ENCODE data around the gene RSPO1.
A peak's percentile ranks its signal among the peaks of the same experiment; 100 is the strongest.
"Not testable (repeated sequence)": the region's sequence is repeated elsewhere in the genome, so short reads cannot be mapped to it uniquely, and the experiment has no call there.

RSPO1 gene

GRCh38 chr1:37595440-37596181 is 39.1 kb downstream of the RSPO1 start, which contains the start of gene GNL2:
Gene GNL2, minus strand, starts transcription at chr1:37595937. Its CDS starts 115 bp downstream, at chr1:37595822.
- no CpG with 5 or more reads among the region's 51 CpGs for WGBS (ENCODE audit: extremely low coverage, insufficient coverage, low lambda C conversion rate)
- Histone ChIP-seq H3K27ac (ENCODE audit: low read depth, low read length) (no peak within 1 kb of the TSS), H3K79me2 (ENCODE audit: control insufficient read depth, insufficient read depth, low read length) (peaks cover 29% of the 10 kb centered on the region), H3K4me3 (ENCODE audit: low read length) (peak within 1 kb of the TSS; percentile 85), H4K8ac (ENCODE audit: low read depth, low read length) (no peak within 1 kb of the TSS), H3K27me3 (ENCODE audit: insufficient read depth, low read length, poor library complexity) (no peaks in the 10 kb centered on the region), H3K4me1 (ENCODE audit: control insufficient read depth, low read depth, low read length) (peaks cover 2% of the 10 kb centered on the region), H3K9ac (ENCODE audit: low read length) (peak within 1 kb of the TSS; percentile 88), H3K4me2 (ENCODE audit: low read length) (peak within 1 kb of the TSS; percentile 55), H4K5ac (ENCODE audit: low read length) (no peak within 1 kb of the TSS), H3K79me1 (ENCODE audit: low read length) (peaks cover 7% of the 10 kb centered on the region), H2BK15ac (replicated peaks; ENCODE audit: low read depth) (no peak within 1 kb of the TSS), H3K56ac (ENCODE audit: low read length) (peak within 1 kb of the TSS; percentile 96), H3K36me3 (ENCODE audit: control insufficient read depth, insufficient read depth, low read length) (peaks cover 3% of the 10 kb centered on the region), H3K4ac (ENCODE audit: low read depth, low read length) (peak within 1 kb of the TSS; percentile 20), H3K23ac (ENCODE audit: low read length) (no peak within 1 kb of the TSS), H3K18ac (ENCODE audit: low read length) (no peak within 1 kb of the TSS), H2BK120ac (ENCODE audit: low read depth, low read length) (no peak within 1 kb of the TSS), H2AK5ac (ENCODE audit: low read length) (no peak within 1 kb of the TSS), H2BK5ac (ENCODE audit: low read length) (no peak within 1 kb of the TSS)
- peak; percentile 98 for DNase-seq

GRCh38 chr1:37593726-37594125 is 41.0 kb downstream of the RSPO1 start:
- H3K56ac ChIP-seq (ENCODE audit: low read length): no peak overlapping the region
- no peak for DNase-seq
- H4K8ac ChIP-seq (ENCODE audit: low read depth, low read length): no peak overlapping the region
- no peak overlapping the region for H3K9ac ChIP-seq (ENCODE audit: low read length)
- no peak overlapping the region for H3K4ac ChIP-seq (ENCODE audit: low read depth, low read length)
- H3K4me3 ChIP-seq (ENCODE audit: low read length): no peak overlapping the region
- H3K79me2 ChIP-seq (ENCODE audit: control insufficient read depth, insufficient read depth, low read length): peaks cover 29% of the 10 kb centered on the region
- H3K4me1 ChIP-seq (ENCODE audit: control insufficient read depth, low read depth, low read length): peaks cover 2% of the 10 kb centered on the region
- H2AK5ac ChIP-seq (ENCODE audit: low read length): no peak overlapping the region
- no peak overlapping the region for H2BK5ac ChIP-seq (ENCODE audit: low read length)
- H3K4me2 ChIP-seq (ENCODE audit: low read length): no peak overlapping the region
- no peak overlapping the region for H3K18ac ChIP-seq (ENCODE audit: low read length)
- no peak overlapping the region for H2BK15ac ChIP-seq (replicated peaks; ENCODE audit: low read depth)
- no peaks in the 10 kb centered on the region for H3K27me3 ChIP-seq (ENCODE audit: insufficient read depth, low read length, poor library complexity)
- no peak overlapping the region for H4K5ac ChIP-seq (ENCODE audit: low read length)
- H3K36me3 ChIP-seq (ENCODE audit: control insufficient read depth, insufficient read depth, low read length): peaks cover 5% of the 10 kb centered on the region
- H3K79me1 ChIP-seq (ENCODE audit: low read length): peaks cover 9% of the 10 kb centered on the region
- H2BK120ac ChIP-seq (ENCODE audit: low read depth, low read length): no peak overlapping the region
- H3K23ac ChIP-seq (ENCODE audit: low read length): no peak overlapping the region
- no peak overlapping the region for H3K27ac ChIP-seq (ENCODE audit: low read depth, low read length)
- WGBS (ENCODE audit: extremely low coverage, insufficient coverage, low lambda C conversion rate): no CpG with 5 or more reads among the region's 6 CpGs

GRCh38 chr1:37588939-37589338 is 45.8 kb downstream of the RSPO1 start:
- Histone ChIP-seq H3K4me3 (ENCODE audit: low read length) (no peak overlapping the region), H3K36me3 (ENCODE audit: control insufficient read depth, insufficient read depth, low read length) (peaks cover 7% of the 10 kb centered on the region), H3K27ac (ENCODE audit: low read depth, low read length) (no peak overlapping the region), H2BK15ac (replicated peaks; ENCODE audit: low read depth) (no peak overlapping the region), H2BK120ac (ENCODE audit: low read depth, low read length) (no peak overlapping the region), H3K23ac (ENCODE audit: low read length) (no peak overlapping the region), H2AK5ac (ENCODE audit: low read length) (no peak overlapping the region), H3K56ac (ENCODE audit: low read length) (no peak overlapping the region), H3K4ac (ENCODE audit: low read depth, low read length) (no peak overlapping the region), H3K4me1 (ENCODE audit: control insufficient read depth, low read depth, low read length) (peaks cover under 1% of the 10 kb centered on the region), H4K5ac (ENCODE audit: low read length) (no peak overlapping the region), H3K79me1 (ENCODE audit: low read length) (peaks cover 13% of the 10 kb centered on the region), H4K8ac (ENCODE audit: low read depth, low read length) (no peak overlapping the region), H3K79me2 (ENCODE audit: control insufficient read depth, insufficient read depth, low read length) (peaks cover 13% of the 10 kb centered on the region), H3K9ac (ENCODE audit: low read length) (no peak overlapping the region), H3K27me3 (ENCODE audit: insufficient read depth, low read length, poor library complexity) (no peaks in the 10 kb centered on the region), H3K18ac (ENCODE audit: low read length) (no peak overlapping the region), H3K4me2 (ENCODE audit: low read length) (no peak overlapping the region), H2BK5ac (ENCODE audit: low read length) (no peak overlapping the region)
- no CpG with 5 or more reads among the region's 2 CpGs for WGBS (ENCODE audit: extremely low coverage, insufficient coverage, low lambda C conversion rate)
- DNase-seq: no peak

GRCh38 chr1:37584544-37584943 is 50.1 kb downstream of the RSPO1 start:
- not testable (repeated sequence) for H3K23ac ChIP-seq (ENCODE audit: low read length); H3K27me3 ChIP-seq (ENCODE audit: insufficient read depth, low read length, poor library complexity); DNase-seq; H3K56ac ChIP-seq (ENCODE audit: low read length); H3K4me3 ChIP-seq (ENCODE audit: low read length); H2BK120ac ChIP-seq (ENCODE audit: low read depth, low read length); H2BK15ac ChIP-seq (replicated peaks; ENCODE audit: low read depth); H3K36me3 ChIP-seq (ENCODE audit: control insufficient read depth, insufficient read depth, low read length); H4K8ac ChIP-seq (ENCODE audit: low read depth, low read length); H2BK5ac ChIP-seq (ENCODE audit: low read length); H4K5ac ChIP-seq (ENCODE audit: low read length); H3K79me2 ChIP-seq (ENCODE audit: control insufficient read depth, insufficient read depth, low read length); H3K79me1 ChIP-seq (ENCODE audit: low read length); H3K18ac ChIP-seq (ENCODE audit: low read length); H3K4ac ChIP-seq (ENCODE audit: low read depth, low read length); H3K27ac ChIP-seq (ENCODE audit: low read depth, low read length); H2AK5ac ChIP-seq (ENCODE audit: low read length); H3K4me1 ChIP-seq (ENCODE audit: control insufficient read depth, low read depth, low read length); H3K4me2 ChIP-seq (ENCODE audit: low read length); H3K9ac ChIP-seq (ENCODE audit: low read length)
- WGBS (ENCODE audit: extremely low coverage, insufficient coverage, low lambda C conversion rate): no CpG with 5 or more reads among the region's 4 CpGs

GRCh38 chr1:37575692-37576091 is 59.0 kb downstream of the RSPO1 start:
- no peak overlapping the region for H2BK120ac ChIP-seq (ENCODE audit: low read depth, low read length)
- H4K8ac ChIP-seq (ENCODE audit: low read depth, low read length): no peak overlapping the region
- no peaks in the 10 kb centered on the region for H3K79me1 ChIP-seq (ENCODE audit: low read length)
- no peak overlapping the region for H3K4ac ChIP-seq (ENCODE audit: low read depth, low read length)
- H2AK5ac ChIP-seq (ENCODE audit: low read length): no peak overlapping the region
- H3K9ac ChIP-seq (ENCODE audit: low read length): no peak overlapping the region
- WGBS (ENCODE audit: extremely low coverage, insufficient coverage, low lambda C conversion rate): no CpG with 5 or more reads among the region's 5 CpGs
- peaks cover 14% of the 10 kb centered on the region for H3K36me3 ChIP-seq (ENCODE audit: control insufficient read depth, insufficient read depth, low read length)
- no peak overlapping the region for H3K4me2 ChIP-seq (ENCODE audit: low read length)
- H3K79me2 ChIP-seq (ENCODE audit: control insufficient read depth, insufficient read depth, low read length): no peaks in the 10 kb centered on the region
- DNase-seq: no peak
- no peak overlapping the region for H3K27ac ChIP-seq (ENCODE audit: low read depth, low read length)
- H2BK15ac ChIP-seq (replicated peaks; ENCODE audit: low read depth): no peak overlapping the region
- no peak overlapping the region for H3K4me3 ChIP-seq (ENCODE audit: low read length)
- no peak overlapping the region for H3K23ac ChIP-seq (ENCODE audit: low read length)
- H3K18ac ChIP-seq (ENCODE audit: low read length): no peak overlapping the region
- no peak overlapping the region for H2BK5ac ChIP-seq (ENCODE audit: low read length)
- H3K4me1 ChIP-seq (ENCODE audit: control insufficient read depth, low read depth, low read length): no peaks in the 10 kb centered on the region
- no peak overlapping the region for H4K5ac ChIP-seq (ENCODE audit: low read length)
- no peak overlapping the region for H3K56ac ChIP-seq (ENCODE audit: low read length)
- H3K27me3 ChIP-seq (ENCODE audit: insufficient read depth, low read length, poor library complexity): no peaks in the 10 kb centered on the region

Measured in mesendoderm (in vitro differentiated cells).